ENCODE measurements around the gene EXOC7. TPM values are rescaled to one million over a fixed set of nuclear protein-coding genes. Genes with fewer than 3 reads are reported as not detected.

Gene EXOC7
- total RNA-seq, 1 donor from 2014 or later = 125 TPM

DNA sequence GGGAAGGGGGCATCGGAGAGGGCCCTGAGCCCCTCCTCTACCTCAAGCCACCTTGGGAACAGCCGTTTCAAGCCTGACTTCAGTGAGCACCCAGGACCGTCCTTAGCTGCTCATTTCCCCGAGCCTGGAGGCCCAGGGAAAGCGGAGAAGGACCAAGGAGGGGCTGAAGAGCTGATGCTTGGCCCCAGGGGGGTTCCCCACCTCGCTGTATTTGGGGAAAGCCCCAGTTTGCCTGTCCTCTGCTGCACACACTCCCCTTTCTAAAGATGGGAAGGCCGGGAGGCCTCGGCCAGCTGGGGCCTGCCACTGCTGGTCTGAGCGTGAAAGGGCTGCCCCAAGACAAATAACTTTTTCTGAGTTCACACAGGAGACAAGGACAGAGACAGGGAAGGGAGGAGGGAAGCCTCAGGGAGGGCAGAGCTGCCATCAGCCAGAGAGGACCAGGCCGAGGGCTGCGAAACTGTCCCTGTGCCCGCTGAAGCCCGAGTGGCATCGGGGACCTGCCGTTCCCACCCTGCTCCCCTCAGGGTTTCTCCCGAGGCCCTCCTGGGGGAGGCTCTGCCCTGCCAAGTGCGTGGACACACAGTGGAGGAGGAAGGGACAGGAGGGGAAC lies 13.0 kb downstream of the EXOC7 start:
- intact Hi-C loops (cut with DNase I) = no loop called here
- ATAC-seq (no peak), DNase-seq (ENCODE audit: low spot score) (no peak)

GRCh38 chr17:76089680-76090516 lies 13.7 kb downstream of the EXOC7 start:
- no peak for ATAC-seq
- no peak for DNase-seq (ENCODE audit: low spot score)

DNA sequence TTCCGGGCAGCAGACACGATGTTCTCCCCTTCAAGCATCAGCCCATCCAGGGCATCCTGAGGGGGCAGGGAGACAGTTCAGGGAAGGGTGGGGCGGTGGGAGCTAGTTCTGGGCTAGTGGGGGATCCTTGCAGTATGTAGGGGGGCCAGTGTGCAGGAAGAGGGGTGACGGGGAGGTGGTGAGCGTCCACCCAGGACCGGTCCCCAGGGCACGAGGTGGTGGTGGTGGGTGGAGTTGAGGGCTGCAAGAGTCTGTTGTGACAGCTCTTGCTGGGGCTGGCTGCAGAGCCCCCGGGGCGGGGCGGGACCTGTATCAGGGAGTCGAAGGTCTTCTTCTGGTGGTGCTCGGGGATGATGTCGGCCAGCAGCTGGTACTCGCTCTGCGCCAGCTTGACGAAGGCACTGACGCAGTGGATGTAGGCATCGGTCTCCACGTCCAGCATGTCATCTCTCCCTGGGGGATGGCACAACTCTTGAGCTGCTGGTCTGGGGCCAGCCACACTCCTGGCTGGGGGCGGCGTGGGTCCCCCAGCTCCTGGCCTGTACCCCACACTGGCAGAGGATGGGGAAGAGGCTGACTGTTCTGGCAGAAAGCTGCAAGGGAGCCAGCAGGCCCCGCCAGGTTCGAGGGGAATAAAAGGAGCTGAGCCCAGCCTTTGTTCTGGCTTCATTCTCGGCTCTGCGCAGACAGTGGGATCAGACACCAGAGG lies 14.6 kb downstream of the EXOC7 start:
- intact Hi-C loops (cut with DNase I) = no loop called here
- ATAC-seq = no peak
- no peak for DNase-seq (ENCODE audit: low spot score)

More at GRCh38 chr17:76089680-76090516, 13.7 kb downstream of the EXOC7 start:
- intact Hi-C loops (cut with DNase I) = no loop called here

GRCh38 chr17:76088041-76088867 lies 15.3 kb downstream of the EXOC7 start:
- no peak for ATAC-seq
- peak; percentile 48 for DNase-seq (ENCODE audit: low spot score)
- intact Hi-C loops (cut with DNase I) = no loop called here

DNA sequence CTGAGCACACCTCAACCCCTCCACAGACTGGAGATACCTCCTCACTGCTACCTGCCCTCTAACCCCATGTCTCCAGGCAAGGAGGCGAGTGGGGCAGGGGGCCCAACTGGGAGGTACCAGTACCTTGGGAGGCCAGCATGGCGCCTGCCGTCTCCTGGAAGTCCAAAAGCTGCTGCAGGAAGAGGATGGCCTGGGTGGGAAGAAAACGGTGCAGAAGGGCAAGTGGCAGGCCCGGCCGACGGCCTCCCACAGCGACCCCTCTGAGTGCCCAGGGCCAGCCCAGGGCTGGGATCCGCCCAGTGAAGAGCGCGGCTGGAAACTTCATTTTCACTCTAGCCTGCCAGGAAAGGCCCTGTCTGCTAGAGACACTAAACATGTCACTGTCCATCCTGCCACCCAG lies 16.1 kb downstream of the EXOC7 start:
- intact Hi-C loops (cut with DNase I) = no loop called here
- ATAC-seq (no peak), DNase-seq (ENCODE audit: low spot score) (peak; percentile 49)

DNA sequence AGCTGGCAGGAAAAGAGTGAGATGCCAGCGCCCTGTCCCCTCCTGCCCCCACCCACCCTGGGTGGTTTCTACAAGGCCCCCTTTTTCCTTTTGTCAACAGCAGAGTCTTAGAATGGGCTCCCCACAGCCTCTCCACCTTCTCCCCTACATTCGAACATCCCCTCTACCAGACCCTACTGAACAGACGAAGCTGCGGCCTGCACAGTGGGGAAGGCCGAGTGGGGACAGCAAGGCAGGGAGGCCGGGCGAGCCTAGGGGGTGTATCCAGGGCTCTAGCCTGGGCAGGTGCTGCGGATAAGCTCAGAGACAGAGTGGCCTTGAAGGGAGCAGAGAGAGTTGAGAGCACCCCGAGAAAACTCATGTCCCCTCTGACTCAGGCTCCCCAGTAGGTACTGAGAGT lies 17.2 kb downstream of the EXOC7 start:
- DNase-seq (ENCODE audit: low spot score) = no peak
- no peak for ATAC-seq
- intact Hi-C loops (cut with DNase I) = no loop called here

DNA sequence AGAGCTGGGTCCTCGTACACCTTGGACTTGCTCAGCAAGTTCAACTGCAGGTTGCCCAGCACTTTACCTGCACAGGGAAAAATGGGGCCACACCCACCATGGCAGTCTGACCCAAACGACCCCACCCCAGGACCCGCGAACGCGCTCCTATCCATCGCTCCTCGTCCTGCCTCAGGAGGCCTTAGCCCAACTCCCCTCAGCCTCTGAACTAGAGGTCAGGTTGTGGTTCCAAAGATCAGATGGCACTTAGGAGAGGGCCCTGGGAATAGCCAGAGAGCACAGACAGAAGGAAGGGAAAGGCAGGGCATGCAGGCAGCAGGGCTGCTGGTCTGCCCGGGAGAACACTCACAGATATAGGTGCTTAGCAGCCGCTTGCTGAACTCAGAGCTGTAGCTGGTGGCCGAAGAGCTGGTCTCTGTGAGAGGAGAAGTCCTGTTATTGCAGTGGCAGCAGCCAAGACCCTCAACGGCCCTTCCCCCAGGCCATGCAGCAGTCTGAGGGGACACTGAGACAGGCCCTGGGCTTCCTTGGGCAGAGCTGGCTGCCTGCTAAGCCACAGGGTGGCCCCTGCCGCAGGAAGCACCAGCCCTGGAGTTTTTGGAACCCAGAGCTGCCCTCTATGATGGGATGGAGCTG lies 17.7 kb downstream of the EXOC7 start:
- intact Hi-C loops (cut with DNase I) = no loop called here
- ATAC-seq (no peak), DNase-seq (ENCODE audit: low spot score) (no peak)

DNA sequence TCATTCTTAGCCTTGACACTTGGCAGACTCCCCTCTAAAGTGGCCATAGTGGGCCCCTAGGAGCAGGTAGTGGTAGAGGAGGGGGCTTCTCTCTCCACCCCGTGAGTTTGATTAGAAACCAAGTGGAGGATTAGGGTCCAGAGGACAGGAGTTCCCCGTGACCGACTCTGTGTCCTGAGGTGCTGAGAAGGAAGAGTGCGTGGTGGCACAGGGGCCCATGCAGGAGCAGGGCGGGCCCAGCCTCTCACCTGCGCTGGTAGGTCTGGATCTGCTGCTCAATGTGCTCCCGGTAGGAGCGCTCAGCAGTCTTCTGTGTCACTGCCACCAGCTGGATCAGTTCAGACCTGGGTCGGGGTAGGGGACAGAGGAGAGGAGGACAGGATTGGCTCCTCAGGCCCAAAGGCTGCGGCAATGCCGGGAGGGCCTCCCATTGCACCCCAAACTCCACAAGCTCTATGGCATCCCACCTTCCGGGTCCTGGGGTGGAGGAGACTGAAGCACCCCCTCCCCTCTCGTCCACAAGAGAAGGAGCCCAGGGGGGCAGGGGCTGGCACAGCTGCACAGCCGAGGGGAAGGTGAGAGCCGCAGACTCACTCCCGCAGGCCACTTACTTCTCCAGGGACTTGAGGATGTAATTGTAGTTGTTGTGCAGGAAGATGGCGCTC lies 18.4 kb downstream of the EXOC7 start:
- intact Hi-C loops (cut with DNase I) = no loop called here
- DNase-seq (ENCODE audit: low spot score) = peak; percentile 42
- no peak for ATAC-seq

DNA sequence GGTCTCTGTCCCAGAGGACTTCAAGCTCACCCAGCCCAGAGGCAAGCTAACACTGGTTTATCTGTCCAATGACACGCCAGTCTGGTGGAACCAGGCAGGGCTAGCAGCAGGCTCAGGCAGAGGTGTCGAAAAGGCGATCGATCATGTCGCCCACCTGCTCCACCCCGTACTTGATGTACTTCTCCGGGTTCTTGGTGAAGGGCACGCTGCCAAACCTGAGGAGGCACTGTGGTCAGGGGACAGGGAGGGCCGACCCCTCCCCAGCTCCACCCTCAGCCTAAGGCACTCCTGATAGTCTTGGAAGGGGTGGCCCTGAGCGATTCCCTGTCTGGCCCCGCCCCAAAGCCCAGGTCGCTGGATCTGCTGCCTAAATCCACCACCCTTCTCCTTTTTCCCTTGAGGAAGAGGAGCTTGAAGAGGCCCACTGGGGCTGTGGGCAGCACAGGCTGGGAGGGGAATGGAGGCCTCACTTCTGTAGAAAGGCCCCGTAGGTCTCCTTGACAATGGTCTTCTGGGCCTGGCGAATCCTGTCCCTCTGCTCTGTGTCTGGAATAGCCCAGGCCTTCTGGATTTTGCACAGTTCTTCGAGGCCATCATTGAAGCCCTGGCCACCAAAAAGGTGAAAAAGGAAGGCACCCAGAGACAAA lies 19.9 kb downstream of the EXOC7 start:
- no peak for ATAC-seq
- intact Hi-C loops (cut with DNase I) = no loop called here
- no peak for DNase-seq (ENCODE audit: low spot score)

DNA sequence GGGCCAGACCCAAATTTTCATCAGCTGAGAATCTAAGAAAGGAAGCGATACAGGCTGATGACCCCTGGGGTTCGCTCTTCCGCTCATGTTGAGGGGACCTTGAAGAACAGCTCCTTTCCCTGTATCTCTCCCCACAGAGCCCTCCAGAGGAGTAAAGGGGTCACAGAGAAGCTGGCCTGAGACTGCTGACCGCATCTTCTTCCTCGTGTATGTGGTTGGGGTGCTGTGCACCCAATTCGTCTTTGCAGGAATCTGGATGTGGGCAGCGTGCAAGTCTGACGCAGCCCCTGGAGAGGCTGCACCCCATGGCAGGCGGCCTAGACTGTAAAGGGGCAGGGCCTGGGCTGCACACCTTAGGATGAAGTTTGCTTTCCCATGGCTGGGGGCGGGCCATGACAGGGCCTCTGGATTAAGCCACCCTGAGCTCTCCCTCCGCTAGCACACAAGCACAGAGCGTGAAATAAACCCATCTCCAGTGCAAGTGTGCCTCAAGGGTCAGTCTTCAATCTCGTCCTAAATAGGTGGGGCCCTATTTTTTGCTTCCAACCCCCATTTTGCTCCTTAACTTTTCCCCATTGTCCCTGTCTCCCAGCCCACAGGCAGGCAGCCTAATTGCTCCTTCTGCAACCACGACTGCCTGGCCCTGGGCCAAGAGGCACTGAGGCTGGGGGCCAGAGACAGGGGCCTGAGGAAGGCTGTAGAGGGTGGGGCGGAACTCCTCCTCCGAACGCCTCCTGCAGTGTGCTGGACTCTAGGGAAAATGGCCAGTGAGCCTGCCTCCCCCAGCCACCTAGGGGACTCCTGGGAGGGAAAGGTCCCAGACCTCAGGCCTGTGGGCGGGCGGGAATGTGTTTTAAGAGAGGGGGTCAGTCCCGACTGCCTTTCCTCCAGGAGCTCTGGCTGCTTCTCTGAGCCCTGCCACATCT lies 21.0 kb downstream of the EXOC7 start:
- ATAC-seq (peak; percentile 3), DNase-seq (ENCODE audit: low spot score) (peak; percentile 45)
- intact Hi-C loops (cut with DNase I) = no loop called here

- intact Hi-C loops (cut with DNase I) = no loop called here
- ATAC-seq (no peak), DNase-seq (ENCODE audit: low spot score) (peak; percentile 53)
Observed at GRCh38 chr17:76081295-76082210, 22.0 kb downstream of the EXOC7 start.

GRCh38 chr17:76080768-76081287 lies 22.8 kb downstream of the EXOC7 start:
- ATAC-seq = no peak
- intact Hi-C loops (cut with DNase I) = no loop called here
- DNase-seq (ENCODE audit: low spot score) = no peak

- intact Hi-C loops (cut with DNase I) = no loop called here
- DNase-seq (ENCODE audit: low spot score) = peak; percentile 54
- ATAC-seq = peak; percentile 3
Observed at GRCh38 chr17:76079956-76080767, 23.4 kb downstream of the EXOC7 start.

DNA sequence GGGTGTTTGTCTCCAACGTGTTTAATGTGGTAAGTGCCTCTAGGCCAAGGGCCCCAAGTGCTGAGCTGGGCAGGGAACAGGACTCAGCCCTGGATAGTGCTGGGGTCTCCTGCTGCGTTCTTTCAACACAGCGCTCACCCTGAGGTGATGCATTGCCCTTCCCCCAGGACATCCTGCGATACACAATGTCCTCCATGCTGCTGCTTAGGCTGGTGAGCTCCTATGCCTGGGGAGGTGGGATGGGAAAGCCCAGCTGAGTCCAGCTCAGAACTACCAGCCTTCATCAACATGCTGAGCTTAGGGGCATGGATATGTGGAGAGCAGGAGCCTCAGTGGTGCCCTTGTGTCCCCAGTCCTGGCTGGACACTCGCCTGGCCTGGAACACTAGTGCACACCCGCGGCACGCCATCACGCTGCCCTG lies 24.0 kb downstream of the EXOC7 start:
- intact Hi-C loops (cut with DNase I) = no loop called here
- peak; percentile 50 for DNase-seq (ENCODE audit: low spot score)
- ATAC-seq = peak; percentile 2
